ENCODE results near the gene FAM118A. TPM values are rescaled to one million over a fixed set of nuclear protein-coding genes. Genes with fewer than 3 reads are reported as not detected.

Gene FAM118A
- total and polyA plus RNA-seq, 8 donors: 23.9 to 210 (median 33.8) TPM

DNA sequence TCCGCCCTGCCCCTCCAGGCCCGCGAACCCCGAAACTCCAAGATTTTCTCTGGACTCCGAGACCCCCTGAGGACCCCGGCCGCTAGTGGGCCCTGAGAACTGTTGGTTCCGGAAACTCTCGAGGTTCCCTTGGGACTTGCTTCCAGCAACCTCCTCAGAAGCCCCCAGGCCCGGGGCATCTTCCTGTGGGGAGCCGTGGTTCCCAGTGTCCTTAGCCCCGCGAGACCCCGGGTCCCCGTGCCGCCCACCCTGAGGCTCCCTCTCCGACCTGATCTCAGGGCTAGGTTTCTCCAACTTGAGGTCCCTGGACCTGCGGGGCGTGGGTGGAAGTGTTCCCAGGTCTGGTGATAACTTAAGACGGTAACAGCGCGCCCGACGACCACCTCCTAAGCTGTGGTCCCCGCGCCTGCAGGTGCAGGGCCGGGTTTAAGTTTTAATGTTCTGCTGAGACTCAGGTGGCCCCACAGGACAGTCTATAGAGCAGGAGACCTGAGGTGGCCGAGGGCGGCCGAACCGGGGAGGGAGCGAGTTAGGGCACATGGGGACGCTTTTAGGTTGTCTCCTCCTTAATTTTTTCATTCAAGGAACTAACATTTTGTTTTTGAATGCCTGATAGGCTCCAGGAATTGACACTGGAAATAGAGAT is 720 bp downstream of the FAM118A start:
- DNase-seq: no peak
- H3K36me3 ChIP-seq: no peaks in the 10 kb centered on the region
- TF ChIP-seq, protein P1, sequence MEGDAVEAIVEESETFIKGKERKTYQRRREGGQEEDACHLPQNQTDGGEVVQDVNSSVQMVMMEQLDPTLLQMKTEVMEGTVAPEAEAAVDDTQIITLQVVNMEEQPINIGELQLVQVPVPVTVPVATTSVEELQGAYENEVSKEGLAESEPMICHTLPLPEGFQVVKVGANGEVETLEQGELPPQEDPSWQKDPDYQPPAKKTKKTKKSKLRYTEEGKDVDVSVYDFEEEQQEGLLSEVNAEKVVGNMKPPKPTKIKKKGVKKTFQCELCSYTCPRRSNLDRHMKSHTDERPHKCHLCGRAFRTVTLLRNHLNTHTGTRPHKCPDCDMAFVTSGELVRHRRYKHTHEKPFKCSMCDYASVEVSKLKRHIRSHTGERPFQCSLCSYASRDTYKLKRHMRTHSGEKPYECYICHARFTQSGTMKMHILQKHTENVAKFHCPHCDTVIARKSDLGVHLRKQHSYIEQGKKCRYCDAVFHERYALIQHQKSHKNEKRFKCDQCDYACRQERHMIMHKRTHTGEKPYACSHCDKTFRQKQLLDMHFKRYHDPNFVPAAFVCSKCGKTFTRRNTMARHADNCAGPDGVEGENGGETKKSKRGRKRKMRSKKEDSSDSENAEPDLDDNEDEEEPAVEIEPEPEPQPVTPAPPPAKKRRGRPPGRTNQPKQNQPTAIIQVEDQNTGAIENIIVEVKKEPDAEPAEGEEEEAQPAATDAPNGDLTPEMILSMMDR (IDR thresholded peaks at IDR 0.05): no peak
- H3K27ac ChIP-seq: peak overlapping the region; percentile 69 to 72
- intact Hi-C loops (cut with DNase I): no loop called here
- H3K9me3 ChIP-seq: no peaks in the 10 kb centered on the region
- H3K4me3 ChIP-seq: peak overlapping the region; percentile 82 to 89
- H3K27me3 ChIP-seq: no peaks in the 10 kb centered on the region
- no peak for ATAC-seq
- H3K4me1 ChIP-seq: peaks cover 3 to 41% of the 10 kb centered on the region in 2 donors

DNA sequence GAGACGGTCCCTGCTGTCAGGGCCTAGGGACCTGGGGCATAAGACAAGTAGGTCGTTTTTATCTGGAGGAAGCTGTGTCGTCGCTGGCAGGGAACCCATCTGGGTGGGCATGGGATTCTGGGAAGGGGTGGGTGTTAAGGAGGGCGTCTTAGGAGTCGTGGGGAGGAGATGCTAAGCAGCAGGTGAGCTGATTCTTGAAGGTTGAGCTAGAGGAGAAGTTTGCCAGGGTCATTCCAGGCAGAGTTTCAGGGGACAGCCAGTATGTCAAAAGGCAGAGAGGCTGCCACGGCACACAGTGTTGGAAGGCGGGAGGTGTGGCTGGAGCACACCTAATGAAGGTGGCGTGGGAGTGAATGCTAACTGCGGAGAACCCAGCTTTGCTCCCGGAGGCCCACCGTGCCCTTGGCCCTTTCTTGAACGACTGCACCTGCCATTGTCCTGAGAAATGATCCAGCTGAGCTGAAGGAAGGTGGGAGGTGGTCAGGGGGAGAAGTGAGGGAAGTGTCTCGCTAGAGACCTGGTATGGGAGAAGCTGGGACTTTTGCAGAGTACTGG is 1.3 kb downstream of the FAM118A start:
- DNase-seq (peak in 1 of 4 donors; percentile 56), ATAC-seq (no peak)
- intact Hi-C loops (cut with DNase I): no loop called here
- H3K9me3 ChIP-seq: no peaks in the 10 kb centered on the region
- no peaks in the 10 kb centered on the region for H3K36me3 ChIP-seq
- TF ChIP-seq, protein P1 (IDR thresholded peaks at IDR 0.05): no peak
- peaks cover 3 to 42% of the 10 kb centered on the region in 2 donors for H3K4me1 ChIP-seq
- H3K4me3 ChIP-seq: peak overlapping the region; percentile 82 to 89
- no peak overlapping the region for H3K27ac ChIP-seq
- H3K27me3 ChIP-seq: no peaks in the 10 kb centered on the region

DNA sequence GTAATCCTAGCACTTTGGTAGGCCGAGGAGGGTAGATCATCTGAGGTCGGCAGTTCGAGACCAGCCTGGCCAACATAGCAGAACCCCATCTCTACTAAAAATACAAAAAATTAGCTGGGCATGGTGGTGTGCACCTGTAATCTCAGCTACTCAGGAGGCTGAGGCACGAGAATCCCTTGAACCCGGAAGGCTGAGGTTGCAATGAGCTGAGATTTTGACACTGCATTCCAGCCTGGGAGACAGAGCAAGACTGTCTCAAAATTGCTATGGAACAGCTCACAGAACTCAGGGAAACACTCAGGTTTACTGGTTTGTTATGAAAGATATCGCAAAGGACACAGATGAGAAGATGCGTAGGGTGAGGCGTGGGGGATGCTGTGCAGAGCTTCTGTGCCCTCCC is 2.7 kb downstream of the FAM118A start:
- TF ChIP-seq, protein P1 (IDR thresholded peaks at IDR 0.05): no peak
- DNase-seq (peak in 1 of 4 donors; percentile 3), ATAC-seq (no peak)
- Histone ChIP-seq H3K9me3 (no peaks in the 10 kb centered on the region), H3K4me1 (peaks cover 7 to 55% of the 10 kb centered on the region in 2 donors), H3K27me3 (no peaks in the 10 kb centered on the region), H3K36me3 (no peaks in the 10 kb centered on the region), H3K4me3 (no peak overlapping the region), H3K27ac (no peak overlapping the region)
- intact Hi-C loops (cut with DNase I): no loop called here

DNA sequence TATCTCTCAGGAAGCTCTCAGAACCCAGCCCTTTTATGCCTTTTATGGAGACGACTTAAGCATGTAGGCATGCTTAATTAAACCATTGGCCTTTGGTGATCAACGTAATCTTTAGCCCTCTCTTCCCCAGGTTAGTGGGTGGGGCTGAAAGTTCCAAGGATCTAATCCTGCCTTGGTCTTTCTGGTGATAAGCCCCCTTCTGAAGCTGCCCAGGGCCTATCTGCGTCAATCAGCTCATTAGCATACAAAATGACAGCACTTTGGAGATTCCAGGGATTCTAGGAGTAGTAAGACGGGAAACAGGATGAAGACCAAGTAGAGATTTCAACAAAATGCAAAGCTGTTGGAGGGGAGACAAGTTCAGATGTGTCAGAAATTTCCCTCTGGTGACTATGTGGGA is 3.1 kb downstream of the FAM118A start:
- ATAC-seq: no peak

More for the DNA sequence above, 3.1 kb downstream of the FAM118A start:
- intact Hi-C loops (cut with DNase I): no loop called here
- H3K4me3 ChIP-seq: no peak overlapping the region
- no peaks in the 10 kb centered on the region for H3K36me3 ChIP-seq
- no peak overlapping the region for H3K27ac ChIP-seq
- H3K27me3 ChIP-seq: no peaks in the 10 kb centered on the region
- H3K4me1 ChIP-seq: peaks cover 9 to 59% of the 10 kb centered on the region in 2 donors
- TF ChIP-seq, protein P1 (IDR thresholded peaks at IDR 0.05): no peak
- no peaks in the 10 kb centered on the region for H3K9me3 ChIP-seq
- DNase-seq: no peak

All from left lung (tissue), 10 donors.